Activated CD4-positive, alpha-beta T cell treated with anti-CD3 and anti-CD28 coated beads, Interleukin-2, Interleukin-4, amounts not matched to agents 100 ng/mL and 50 ng/mL, durations not matched to agents 16 hours and 8 hours (primary cell): ENCODE data around the gene RFLNA.

Experiments
- DNase-seq: peaks from one replicate; pipeline ENCODE4 v3.0.0-alpha.2; 2020; ENCODE audit warnings: low spot score

Gene RFLNA

DNA sequence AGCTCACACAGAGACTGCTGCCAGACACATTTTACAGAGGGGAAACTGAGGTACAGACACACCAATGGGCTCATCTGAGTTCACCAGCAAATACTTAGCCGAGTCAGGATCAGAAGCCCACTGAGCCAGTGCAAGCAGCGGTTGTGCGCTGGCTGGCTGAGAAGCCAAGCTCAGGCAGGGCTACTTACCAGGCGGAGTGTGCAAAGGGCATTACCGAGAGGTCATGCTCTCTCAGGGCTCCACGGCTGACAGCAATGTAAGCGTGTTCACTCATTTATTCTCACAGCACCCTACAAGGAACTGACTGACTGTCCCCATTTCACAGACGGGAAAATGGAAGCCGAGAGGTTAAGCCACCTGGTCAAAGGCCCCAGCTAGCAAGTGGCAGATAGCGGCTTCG lies 63.7 kb downstream of the RFLNA start:
- no peak for DNase-seq

- no peak for DNase-seq
Measured at GRCh38 chr12:124359671-124360581, 65.0 kb downstream of the RFLNA start.

DNA sequence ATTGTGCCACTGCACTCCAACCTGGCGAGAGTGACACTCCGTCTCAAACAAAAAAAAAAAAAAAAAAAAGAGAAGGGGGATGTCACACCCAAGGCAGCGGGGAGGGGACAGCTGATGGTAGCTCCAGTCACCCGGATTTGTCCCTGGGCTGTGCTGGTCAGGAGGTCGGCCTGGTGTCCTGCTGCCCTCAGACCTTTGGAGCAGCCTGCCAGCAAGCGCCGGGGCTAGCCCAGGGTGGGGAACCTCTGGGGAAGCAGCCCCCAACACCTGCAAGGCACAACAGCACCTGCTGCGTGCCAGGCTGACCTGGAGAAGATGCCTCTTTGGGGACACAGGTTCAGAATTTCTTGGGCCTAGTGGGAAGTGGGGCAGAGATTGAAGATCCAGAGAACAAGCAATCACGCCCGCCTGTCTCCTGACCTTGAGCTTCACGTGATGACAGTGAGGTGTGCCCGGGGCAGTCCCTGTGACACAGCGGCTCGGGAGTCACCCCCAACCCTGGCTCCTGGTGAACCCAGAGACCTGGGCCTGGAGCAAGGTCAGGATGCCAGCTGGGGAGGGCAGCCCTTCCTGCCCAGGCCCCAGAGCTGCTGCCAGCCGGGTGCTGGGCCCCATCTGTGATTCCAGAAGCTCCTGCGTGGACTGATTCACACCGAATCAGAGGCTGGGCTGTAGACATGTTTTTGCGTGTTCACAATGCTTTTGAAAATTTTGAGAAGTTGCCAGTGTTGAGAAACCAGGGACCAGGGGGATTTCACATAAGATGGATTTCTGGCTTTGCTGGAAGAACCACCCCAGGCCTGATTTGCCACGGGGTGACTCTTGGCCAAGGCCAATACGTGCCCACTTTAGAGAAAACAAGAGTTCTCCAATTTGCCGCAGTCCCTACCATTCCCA lies 66.4 kb downstream of the RFLNA start:
- DNase-seq = no peak

DNA sequence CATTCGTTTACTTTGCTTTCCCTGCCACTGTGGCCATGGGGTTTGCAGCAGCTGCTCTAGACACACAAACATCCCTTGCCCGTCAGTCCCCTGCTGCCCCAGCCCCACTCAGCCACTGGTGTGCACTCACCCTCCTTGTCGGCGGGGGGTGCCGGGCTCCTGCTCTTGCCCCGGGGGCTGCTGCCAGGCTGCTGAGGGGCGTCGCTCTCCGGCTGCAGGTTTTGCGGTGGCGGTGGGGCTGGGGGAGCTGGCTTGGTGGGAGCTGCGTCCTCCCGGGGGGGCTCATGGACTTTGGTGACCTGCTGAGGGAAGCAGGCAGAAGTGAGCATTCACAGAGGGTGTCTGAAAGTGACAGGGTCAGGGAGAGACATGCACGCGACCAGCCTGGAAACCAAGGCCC lies 67.1 kb downstream of the RFLNA start:
- no peak for DNase-seq

GRCh38 chr12:124363353-124363965 lies 68.6 kb downstream of the RFLNA start:
- no peak for DNase-seq

- DNase-seq = no peak
Measured at GRCh38 chr12:124364543-124364942, 69.7 kb downstream of the RFLNA start.
